ENCODE data around the gene NACA2.

GRCh38 chr17:61591018-61591417, at the start of gene NACA2:
- no peak for TF ChIP-seq POLR2A (IDR thresholded peaks at IDR 0.05; ENCODE audit: low read depth, low read length)
- no peak for TF ChIP-seq TAF1 (IDR thresholded peaks at IDR 0.05; ENCODE audit: low read depth, low read length)
- no peak for TF ChIP-seq POU2F2 (IDR thresholded peaks at IDR 0.05; ENCODE audit: low read depth, low read length)
